GM21515 (cell line): ENCODE measurements around the gene NCF2.
A peak's percentile ranks its signal among the peaks of the same experiment; 100 is the strongest.

Experiments
- ATAC-seq: cut with Tn5 transposase; IDR thresholded peaks from one replicate; pipeline ENCODE4 v1.9.1; 2021; ENCODE audit not compliant: unreplicated experiment

Gene NCF2

GRCh38 chr1:183553331-183553730, 36.9 kb downstream of the NCF2 start:
- ATAC-seq, result no peak

GRCh38 chr1:183552891-183553290, 37.4 kb downstream of the NCF2 start:
- no peak for ATAC-seq

GRCh38 chr1:183552441-183552840, 37.8 kb downstream of the NCF2 start:
- ATAC-seq, result no peak

- ATAC-seq, result no peak
Measured at GRCh38 chr1:183551924-183552323, 38.3 kb downstream of the NCF2 start.

- ATAC-seq, result no peak
Measured at GRCh38 chr1:183550915-183551314, 39.3 kb downstream of the NCF2 start.

GRCh38 chr1:183548116-183548515, 42.1 kb downstream of the NCF2 start:
- no peak for ATAC-seq

GRCh38 chr1:183546427-183546826, 43.8 kb downstream of the NCF2 start:
- ATAC-seq, result no peak

GRCh38 chr1:183544598-183545297, 45.5 kb downstream of the NCF2 start:
- ATAC-seq, result no peak

- ATAC-seq, result peak; percentile 66
Measured at GRCh38 chr1:183543619-183544204, 46.5 kb downstream of the NCF2 start.

- no peak for ATAC-seq
Measured at GRCh38 chr1:183537405-183537804, 52.9 kb downstream of the NCF2 start.

- no peak for ATAC-seq
Measured at GRCh38 chr1:183533617-183534174, 56.6 kb downstream of the NCF2 start.

- ATAC-seq, result no peak
Measured at GRCh38 chr1:183528577-183528976, 61.7 kb downstream of the NCF2 start.

GRCh38 chr1:183522104-183522503, 68.2 kb downstream of the NCF2 start:
- no peak for ATAC-seq

- ATAC-seq, result no peak
Measured at GRCh38 chr1:183520379-183520778, 69.9 kb downstream of the NCF2 start.

- ATAC-seq, result no peak
Measured at GRCh38 chr1:183517401-183517800, 72.9 kb downstream of the NCF2 start.

GRCh38 chr1:183516725-183517124, 73.5 kb downstream of the NCF2 start:
- ATAC-seq, result no peak

GRCh38 chr1:183515002-183515689, 75.1 kb downstream of the NCF2 start:
- ATAC-seq, result no peak

GRCh38 chr1:183514235-183514634, 76.0 kb downstream of the NCF2 start:
- ATAC-seq, result no peak

- ATAC-seq, result no peak
Measured at GRCh38 chr1:183512450-183512849, 77.8 kb downstream of the NCF2 start.

- no peak for ATAC-seq
Measured at GRCh38 chr1:183508694-183509093, 81.6 kb downstream of the NCF2 start.

GRCh38 chr1:183506561-183506960, 83.7 kb downstream of the NCF2 start:
- ATAC-seq, result no peak
